ENCODE data around the gene APBB1IP.
"Not testable (repeated sequence)": the region's sequence is repeated elsewhere in the genome, so short reads cannot be mapped to it uniquely, and the experiment has no call there.

APBB1IP gene

DNA sequence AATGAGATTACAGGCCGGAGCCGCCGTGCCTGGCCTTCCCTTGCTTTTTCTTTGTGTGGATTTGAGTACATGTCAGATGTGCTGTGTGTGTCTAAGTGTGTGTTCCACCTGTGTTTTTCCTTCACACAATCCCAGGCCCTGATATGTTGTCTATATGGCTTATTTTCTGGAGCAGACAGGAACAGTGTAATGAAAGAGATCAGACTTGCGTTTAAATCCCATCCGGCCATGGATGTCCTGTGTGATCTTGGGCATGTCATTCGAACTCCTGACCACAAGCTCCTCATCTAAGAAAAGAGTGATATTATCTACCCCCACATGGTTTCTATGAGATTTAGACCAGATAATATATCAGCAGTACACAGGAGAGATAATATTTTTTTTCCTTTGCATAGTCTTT, 37.2 kb downstream of the APBB1IP start:
- Mint-ChIP-seq H3K27ac (peak overlapping the region; percentile 87), H3K9me3 (no peaks in the 10 kb centered on the region), H3K36me3 (peaks cover 22% of the 10 kb centered on the region), H3K27me3 (no peaks in the 10 kb centered on the region), H3K4me1 (peaks cover 54% of the 10 kb centered on the region), H3K4me3 (no peak overlapping the region)
- ATAC-seq (ENCODE audit: low read depth) (no peak), DNase-seq (ENCODE audit: low spot score in 2 of 2) (no peak)

DNA sequence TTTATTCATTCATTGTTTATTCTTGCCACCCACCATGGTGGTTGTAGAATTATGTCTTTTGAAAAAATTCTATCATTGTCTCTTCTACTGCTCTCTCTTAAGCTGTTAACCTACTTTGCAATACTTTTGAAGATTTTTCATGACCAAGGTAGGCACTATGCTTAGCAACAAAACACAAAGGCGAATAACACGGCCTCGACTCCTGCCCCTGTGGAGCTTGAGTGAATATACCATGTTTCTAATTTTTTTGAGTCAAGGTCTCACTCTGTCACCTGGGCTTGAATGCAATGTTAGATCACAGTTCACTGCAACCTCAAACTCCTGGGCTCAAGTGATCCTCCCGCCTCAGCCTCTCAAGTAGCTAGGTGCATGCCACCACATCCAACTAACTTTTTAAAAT, 39.4 kb downstream of the APBB1IP start:
- Mint-ChIP-seq H3K27ac (peak overlapping the region; percentile 78), H3K9me3 (no peaks in the 10 kb centered on the region), H3K4me1 (peaks cover 43% of the 10 kb centered on the region), H3K36me3 (peaks cover 14% of the 10 kb centered on the region), H3K4me3 (no peak overlapping the region), H3K27me3 (no peaks in the 10 kb centered on the region)
- DNase-seq (ENCODE audit: low spot score in 2 of 2) (no peak), ATAC-seq (ENCODE audit: low read depth) (no peak)

DNA sequence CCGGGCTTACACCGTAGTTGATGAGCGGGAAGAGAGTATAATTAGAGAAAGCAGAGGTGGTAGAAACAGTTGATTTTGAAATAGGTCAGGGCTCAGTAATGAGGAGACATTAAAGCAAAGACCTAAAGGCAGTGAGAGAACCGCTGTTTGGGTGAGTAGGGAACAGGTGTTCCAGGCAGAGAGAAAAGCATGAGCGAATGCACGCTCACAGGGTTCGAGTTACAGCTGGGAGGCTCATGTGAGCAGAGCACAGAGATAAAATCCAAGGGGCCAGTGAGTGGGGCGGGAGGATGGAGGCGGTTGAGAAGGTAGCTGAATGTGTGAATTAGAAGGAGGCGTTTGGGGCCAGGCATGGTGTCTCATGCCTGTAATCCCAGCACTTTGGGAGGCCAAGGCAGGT, 39.9 kb downstream of the APBB1IP start:
- ATAC-seq (ENCODE audit: low read depth) (no peak), DNase-seq (ENCODE audit: low spot score in 2 of 2) (no peak)
- Mint-ChIP-seq H3K27ac (peak overlapping the region; percentile 78), H3K36me3 (peaks cover 14% of the 10 kb centered on the region), H3K4me1 (peaks cover 43% of the 10 kb centered on the region), H3K9me3 (no peaks in the 10 kb centered on the region), H3K27me3 (no peaks in the 10 kb centered on the region), H3K4me3 (peak overlapping the region; percentile 53)

DNA sequence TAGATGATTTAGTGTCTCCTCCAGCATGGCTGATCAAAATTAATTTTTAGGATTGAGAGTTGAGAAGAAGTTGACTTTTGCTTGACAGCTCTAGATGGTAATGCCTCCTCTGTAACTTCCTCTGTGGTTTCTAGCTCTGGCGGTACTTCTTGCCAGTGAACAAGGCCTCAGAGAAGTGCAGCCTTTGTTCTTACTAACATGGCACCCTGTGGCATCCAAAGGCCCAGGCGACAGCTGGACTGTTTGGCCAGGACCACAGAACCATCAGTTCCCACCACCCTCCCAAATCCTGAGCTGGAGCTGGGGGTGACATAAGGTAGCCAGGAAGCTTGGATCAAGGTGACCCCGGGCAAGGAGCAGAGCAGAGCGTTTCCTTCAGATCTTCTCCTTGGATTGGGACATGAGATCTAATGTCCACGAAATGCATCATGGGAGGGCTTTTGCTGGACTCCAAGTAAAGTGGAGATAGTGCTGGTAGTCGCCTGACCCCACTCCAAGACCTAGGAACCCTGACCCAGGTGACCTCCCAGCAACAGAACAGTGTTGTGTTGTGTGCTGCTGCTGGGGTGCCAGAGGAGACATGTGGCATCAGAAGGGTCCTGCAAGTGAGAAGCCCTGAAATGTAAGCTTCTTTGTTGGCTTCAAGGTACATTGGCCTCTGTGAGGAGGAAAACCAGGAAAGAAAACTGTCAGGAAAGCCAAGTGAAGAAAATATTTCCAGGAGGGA, 41.8 kb downstream of the APBB1IP start:
- H3K4me1 Mint-ChIP-seq: peaks cover 48% of the 10 kb centered on the region
- H3K4me3 Mint-ChIP-seq: peak overlapping the region; percentile 62
- H3K36me3 Mint-ChIP-seq: peaks cover 14% of the 10 kb centered on the region
- H3K27ac Mint-ChIP-seq: peak overlapping the region; percentile 91
- peak; percentile 46 for ATAC-seq (ENCODE audit: low read depth)
- H3K9me3 Mint-ChIP-seq: no peaks in the 10 kb centered on the region
- no peaks in the 10 kb centered on the region for H3K27me3 Mint-ChIP-seq
- peak in 1 of 2 donors; percentile 21 for DNase-seq (ENCODE audit: low spot score in 2 of 2)

DNA sequence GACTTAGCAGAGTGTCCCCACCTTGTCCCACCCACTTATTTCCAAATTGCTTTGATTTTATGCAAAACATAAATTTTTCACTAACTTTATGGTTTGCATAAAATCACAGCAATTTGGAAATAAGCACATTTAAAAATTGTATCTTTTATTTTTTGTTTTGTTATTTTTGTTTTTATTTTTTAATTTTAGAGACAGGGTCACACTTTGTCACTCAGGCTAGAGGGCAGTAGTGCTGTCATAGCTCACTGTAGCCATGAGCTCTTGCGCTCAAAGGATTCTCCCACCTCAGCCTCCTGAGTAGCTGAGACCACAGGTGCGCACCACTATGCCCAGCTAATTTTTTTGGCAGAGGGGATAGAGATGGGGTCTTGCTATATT, 43.2 kb downstream of the APBB1IP start:
- Mint-ChIP-seq H3K9me3 (no peaks in the 10 kb centered on the region), H3K4me1 (peaks cover 51% of the 10 kb centered on the region), H3K27ac (peak overlapping the region; percentile 91), H3K27me3 (no peaks in the 10 kb centered on the region), H3K36me3 (peaks cover 11% of the 10 kb centered on the region), H3K4me3 (no peak overlapping the region)
- ATAC-seq (ENCODE audit: low read depth): no peak
- no peak for DNase-seq (ENCODE audit: low spot score in 2 of 2)

DNA sequence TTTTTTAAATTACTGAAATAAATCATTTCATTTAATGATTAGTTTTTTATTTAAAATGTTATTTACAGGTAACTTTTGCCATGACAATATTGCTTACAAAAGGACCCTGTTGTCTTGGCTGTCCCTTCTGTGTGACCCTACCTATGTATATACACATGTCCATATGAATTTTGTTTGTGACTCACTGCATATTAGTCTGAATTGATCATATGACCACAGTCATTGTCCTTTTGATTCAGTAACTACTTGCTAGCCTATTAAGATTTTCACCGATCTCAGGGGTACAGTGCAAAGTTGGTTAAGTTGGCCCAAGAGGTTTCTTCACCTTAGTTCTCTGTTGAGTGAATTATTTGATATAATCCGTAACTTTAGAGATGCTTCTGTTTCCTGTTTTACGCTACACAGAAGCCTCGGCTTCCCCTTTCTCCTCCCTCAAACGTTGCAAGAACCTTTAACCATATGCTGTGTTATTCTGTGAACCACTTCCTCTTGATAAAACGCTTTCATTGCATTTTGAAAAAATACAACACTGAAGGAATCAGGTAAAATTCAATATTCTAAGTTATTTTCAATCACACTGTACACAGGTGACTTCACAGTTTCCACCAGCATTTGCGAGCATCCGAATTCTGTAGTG, 43.9 kb downstream of the APBB1IP start:
- Mint-ChIP-seq H3K4me3 (peak overlapping the region; percentile 67), H3K4me1 (peaks cover 55% of the 10 kb centered on the region), H3K36me3 (peaks cover 10% of the 10 kb centered on the region), H3K27me3 (no peaks in the 10 kb centered on the region), H3K9me3 (no peaks in the 10 kb centered on the region), H3K27ac (peak overlapping the region; percentile 86)
- ATAC-seq (ENCODE audit: low read depth) (peak; percentile 86), DNase-seq (ENCODE audit: low spot score in 2 of 2) (peak; percentile 27 to 56)

DNA sequence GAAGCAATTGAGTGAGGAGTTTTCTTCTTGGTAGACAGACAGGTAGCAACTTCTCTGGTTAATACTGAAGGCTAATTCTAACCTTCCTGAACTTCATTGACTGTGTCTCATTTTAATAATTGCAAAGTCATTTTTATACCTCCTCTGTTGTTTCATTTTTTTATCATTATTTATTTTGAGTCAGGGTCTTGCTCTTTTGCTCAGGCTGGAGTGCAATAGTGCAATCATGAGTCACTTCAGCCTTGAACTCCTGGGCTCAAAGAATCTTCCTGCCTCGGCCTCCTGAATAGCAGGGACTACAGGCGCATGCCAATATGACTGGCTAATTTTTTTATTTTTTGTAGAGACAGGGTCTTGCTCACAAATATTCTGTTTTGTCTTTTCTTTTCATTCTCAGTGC, 45.4 kb downstream of the APBB1IP start:
- Mint-ChIP-seq H3K27ac (peak overlapping the region; percentile 60), H3K4me1 (peaks cover 50% of the 10 kb centered on the region), H3K4me3 (peak overlapping the region; percentile 6), H3K27me3 (no peaks in the 10 kb centered on the region), H3K9me3 (no peaks in the 10 kb centered on the region), H3K36me3 (peaks cover 3% of the 10 kb centered on the region)
- ATAC-seq (ENCODE audit: low read depth) (no peak), DNase-seq (ENCODE audit: low spot score in 2 of 2) (no peak)

DNA sequence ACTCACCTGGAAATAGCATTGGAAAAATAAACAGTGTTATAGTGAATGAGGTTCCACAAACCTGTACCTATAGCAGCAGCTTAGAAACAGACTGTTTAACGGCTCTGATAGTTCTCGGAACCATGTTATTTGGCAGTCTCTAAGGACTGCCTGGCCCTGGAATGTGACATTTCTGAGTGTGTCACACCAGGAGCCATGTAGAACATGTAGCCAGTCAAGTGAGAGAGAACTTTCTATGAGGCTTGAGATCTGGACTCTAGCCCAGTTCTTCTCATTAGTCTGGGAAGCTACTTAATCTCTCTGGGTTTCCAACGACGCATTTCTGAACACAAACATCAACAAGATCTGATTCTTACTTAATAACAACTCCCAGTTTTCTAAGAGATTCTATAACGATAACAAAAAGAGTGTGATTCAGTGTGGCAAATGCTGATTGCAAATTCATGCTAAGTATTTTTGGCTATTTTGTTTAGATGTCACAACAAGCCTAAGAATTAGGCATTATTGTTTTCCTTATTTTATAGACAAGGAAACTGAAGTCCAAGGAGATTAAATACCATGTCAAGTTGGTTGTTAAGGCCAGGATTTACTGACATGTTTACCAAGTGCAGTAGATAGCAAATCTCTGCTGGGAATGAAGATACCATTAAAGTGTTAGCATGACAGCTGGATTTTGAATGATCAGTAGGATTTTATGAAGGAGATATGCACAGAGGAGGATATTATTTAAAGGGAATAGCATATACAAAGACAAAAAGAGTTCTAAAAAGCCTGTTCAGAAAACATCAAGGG, 47.2 kb downstream of the APBB1IP start:
- Mint-ChIP-seq H3K4me3 (no peak overlapping the region), H3K27me3 (no peaks in the 10 kb centered on the region), H3K27ac (peak overlapping the region; percentile 82), H3K9me3 (no peaks in the 10 kb centered on the region), H3K4me1 (peaks cover 50% of the 10 kb centered on the region), H3K36me3 (peaks cover 12% of the 10 kb centered on the region)
- no peak for DNase-seq (ENCODE audit: low spot score in 2 of 2)
- no peak for ATAC-seq (ENCODE audit: low read depth)

DNA sequence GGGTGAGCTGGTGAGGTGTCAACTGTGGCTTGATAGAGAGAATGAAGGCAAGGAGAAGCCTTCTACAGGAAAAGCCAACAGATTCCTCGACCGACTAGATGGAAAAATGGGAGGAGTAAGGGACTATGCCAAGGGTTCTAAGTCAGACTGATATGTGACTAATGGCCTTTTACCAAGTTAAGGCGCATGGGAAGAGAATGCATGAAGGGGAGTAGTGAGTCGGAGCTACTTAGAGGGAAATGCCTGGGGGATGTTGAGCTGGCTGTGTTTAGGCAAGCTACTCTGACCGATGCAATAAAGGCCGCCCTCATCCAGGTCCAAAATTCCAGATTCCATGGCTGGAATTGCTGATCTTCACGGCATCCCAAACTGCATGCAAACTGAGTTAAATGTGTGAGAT, 48.2 kb downstream of the APBB1IP start:
- Mint-ChIP-seq H3K36me3 (peaks cover 12% of the 10 kb centered on the region), H3K4me3 (no peak overlapping the region), H3K27me3 (no peaks in the 10 kb centered on the region), H3K27ac (peak overlapping the region; percentile 82), H3K4me1 (peaks cover 47% of the 10 kb centered on the region), H3K9me3 (no peaks in the 10 kb centered on the region)
- DNase-seq (ENCODE audit: low spot score in 2 of 2) (no peak), ATAC-seq (ENCODE audit: low read depth) (no peak)

DNA sequence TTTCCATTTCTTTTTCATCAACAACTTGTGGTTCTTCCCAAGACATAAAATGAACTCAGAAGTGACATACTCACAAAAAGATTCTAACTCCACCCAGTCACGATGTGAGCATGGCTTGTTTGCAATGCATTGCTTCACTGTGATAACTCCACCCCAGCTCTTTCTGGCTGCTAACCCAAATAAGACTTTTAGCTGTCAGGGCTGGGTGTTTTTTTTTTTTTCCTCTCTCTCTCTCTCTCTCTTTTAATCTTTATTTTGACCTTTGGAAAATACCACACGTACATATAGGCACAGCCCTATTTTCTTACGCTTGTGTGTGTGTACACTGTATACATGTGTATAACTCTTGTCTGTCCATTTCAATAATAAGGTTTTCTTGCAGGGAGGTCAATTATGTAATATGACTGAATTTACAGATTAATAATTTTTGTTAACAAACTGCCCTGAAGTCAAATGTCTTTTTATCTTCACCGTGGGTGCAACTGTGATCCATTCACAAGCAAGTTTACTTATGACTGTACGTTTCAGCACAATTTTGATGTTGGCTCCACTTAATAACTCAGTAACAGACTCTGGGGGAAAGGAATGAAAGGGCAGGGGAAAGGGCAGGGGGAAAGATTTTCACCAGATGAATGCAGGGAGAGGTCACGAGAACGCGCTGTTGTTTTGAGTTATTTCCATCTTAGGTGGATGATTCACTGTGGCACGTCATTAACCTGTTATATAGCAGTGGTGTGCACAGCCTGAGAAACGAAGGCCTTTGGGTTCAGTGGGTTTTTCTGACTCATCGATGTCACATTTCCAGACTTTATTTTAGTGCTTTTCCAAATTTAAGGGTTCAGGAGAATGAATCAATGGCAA, 49.1 kb downstream of the APBB1IP start:
- DNase-seq (ENCODE audit: low spot score in 2 of 2) (no peak), ATAC-seq (ENCODE audit: low read depth) (peak; percentile 77)
- Mint-ChIP-seq H3K27ac (peak overlapping the region; percentile 94), H3K4me3 (peak overlapping the region; percentile 31), H3K9me3 (no peaks in the 10 kb centered on the region), H3K36me3 (peaks cover 16% of the 10 kb centered on the region), H3K4me1 (peaks cover 43% of the 10 kb centered on the region), H3K27me3 (no peaks in the 10 kb centered on the region)

DNA sequence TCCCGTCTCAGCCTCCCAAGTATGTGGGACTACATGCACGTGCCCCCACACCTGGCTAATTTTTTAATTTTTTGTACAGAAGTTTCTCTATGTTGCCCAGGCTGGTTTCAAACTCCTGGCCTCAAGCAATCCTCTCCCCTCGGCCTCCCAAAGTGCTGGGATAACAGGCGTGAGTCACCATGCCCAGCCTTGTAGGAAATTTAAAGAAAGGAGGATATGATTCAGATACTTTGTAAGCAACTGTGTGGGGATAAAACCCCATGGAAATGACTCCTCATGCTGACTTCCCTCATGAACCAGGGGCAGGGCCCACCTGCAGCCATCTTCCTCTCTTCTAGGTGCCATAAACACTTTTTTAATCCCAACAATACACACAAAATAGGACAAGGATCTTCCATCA, 50.2 kb downstream of the APBB1IP start:
- ATAC-seq (ENCODE audit: low read depth) (no peak), DNase-seq (ENCODE audit: low spot score in 2 of 2) (no peak)
- Mint-ChIP-seq H3K27me3 (no peaks in the 10 kb centered on the region), H3K4me3 (no peak overlapping the region), H3K4me1 (peaks cover 40% of the 10 kb centered on the region), H3K27ac (peak overlapping the region; percentile 14), H3K36me3 (peaks cover 23% of the 10 kb centered on the region), H3K9me3 (no peaks in the 10 kb centered on the region)

DNA sequence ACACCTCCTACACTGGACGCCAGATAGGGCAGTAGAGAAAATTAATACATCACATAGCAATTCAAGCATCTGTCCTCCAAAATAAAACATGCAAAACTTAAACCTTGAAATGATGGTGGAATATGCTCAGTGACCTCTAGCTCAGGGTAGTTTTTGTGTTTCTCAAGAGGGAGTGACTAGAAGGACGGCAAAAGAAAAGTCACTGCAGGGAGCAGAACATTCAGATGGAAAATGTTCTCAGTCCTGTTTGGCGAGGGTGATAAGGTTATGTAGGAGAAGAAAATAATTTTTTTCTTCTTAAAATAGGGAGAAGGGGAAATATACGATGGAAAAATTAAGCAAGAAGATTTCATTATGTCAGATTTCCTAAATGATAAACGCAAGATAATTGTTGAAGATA, 50.9 kb downstream of the APBB1IP start:
- no peak overlapping the region for H3K4me3 Mint-ChIP-seq
- peaks cover 26% of the 10 kb centered on the region for H3K36me3 Mint-ChIP-seq
- peaks cover 34% of the 10 kb centered on the region for H3K4me1 Mint-ChIP-seq
- ATAC-seq (ENCODE audit: low read depth) (no peak), DNase-seq (ENCODE audit: low spot score in 2 of 2) (no peak)
- H3K27me3 Mint-ChIP-seq: no peaks in the 10 kb centered on the region
- peak overlapping the region; percentile 14 for H3K27ac Mint-ChIP-seq
- no peaks in the 10 kb centered on the region for H3K9me3 Mint-ChIP-seq

DNA sequence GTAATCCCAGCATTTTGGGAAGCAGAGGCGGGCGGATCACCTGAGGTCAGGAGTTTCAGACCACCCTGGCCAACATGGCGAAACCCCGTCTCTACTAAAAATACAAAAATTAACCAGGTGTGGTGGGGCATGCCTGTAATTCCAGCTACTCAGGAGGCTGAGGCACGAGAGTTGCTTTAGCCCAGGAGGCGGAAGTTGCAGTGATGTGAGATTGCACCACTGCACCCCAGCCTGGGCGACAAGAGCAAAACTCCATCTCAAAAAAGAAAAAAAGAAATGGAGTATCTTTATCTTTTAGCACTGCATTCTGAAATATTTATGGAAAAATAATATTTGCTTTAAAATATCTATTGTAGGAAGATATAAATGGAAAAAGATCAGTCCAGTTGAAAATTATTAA, 52.2 kb downstream of the APBB1IP start:
- Mint-ChIP-seq H3K36me3 (peaks cover 28% of the 10 kb centered on the region), H3K4me1 (peaks cover 30% of the 10 kb centered on the region)
- H3K9me3 Mint-ChIP-seq; DNase-seq (ENCODE audit: low spot score in 2 of 2); H3K27me3 Mint-ChIP-seq; H3K27ac Mint-ChIP-seq; H3K4me3 Mint-ChIP-seq; ATAC-seq (ENCODE audit: low read depth): not testable (repeated sequence)

All from memory B cell (primary cell).